KBM-7 (cell line): ENCODE results near the gene LRP8.

Experiments used
- DNase-seq: peaks from one replicate; pipeline ENCODE4 v3.0.0-alpha.2; 2015
- in situ Hi-C: fragments of 300-500 bp; cut with MboI; formaldehyde crosslinking; loops from 2 replicates; pipeline ENCODE4 v1.14.3; 2020; ENCODE audit warnings: low sequenced_read_pairs, low pct_unique_long_range_greater_than_20kb, mixed read lengths

Gene LRP8

DNA sequence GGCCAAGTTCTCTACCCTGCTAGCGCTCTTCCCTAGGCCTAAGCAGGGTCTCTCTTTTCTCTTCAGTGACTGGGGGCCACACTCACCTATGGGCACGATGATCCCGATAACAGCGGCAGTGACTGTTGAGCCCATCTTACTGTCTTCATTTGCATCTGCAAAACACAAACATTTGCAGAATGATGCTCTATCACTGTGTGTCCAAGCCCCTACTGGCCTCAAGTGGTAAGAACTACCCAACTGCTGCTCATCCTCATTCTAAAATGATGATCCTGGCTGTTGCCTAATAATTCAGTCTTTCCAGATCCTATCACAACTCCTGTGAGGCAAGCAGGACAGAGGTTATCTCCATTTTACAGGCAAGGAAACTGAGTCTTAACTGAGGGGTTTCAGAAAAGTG is 72.8 kb downstream of the LRP8 start:
- in situ Hi-C loops: no loop called here
- no peak for DNase-seq

DNA sequence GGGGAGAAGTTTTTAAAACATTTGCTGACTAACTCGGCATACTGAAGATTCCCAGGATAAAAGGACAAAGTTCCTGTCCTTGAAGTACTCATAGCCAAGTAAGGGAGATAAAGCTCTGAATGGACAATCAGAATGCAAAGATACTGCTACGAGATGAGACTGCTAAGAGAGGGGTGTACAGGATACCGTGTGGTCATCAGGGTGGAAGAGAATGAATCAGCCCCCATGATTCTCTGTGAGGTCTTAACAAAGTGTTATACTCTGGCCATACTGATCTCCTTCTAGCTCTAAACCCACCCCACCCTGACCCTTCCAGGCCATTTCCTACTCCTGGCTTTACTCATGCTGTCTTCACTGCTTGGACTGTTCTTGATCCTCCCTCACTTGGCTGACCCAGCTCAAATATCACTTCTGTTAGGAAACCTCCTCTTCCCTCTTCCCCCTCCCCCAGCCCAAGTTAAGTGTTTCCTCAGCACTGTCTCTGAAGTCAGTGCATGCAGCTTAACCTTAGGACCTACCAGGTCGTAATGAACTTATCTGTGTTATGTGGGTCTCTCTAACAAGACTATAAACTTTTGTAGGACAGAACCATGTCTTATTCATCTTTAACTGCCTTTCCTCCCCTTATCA is 73.7 kb downstream of the LRP8 start:
- no peak for DNase-seq
- in situ Hi-C loops: no loop called here

DNA sequence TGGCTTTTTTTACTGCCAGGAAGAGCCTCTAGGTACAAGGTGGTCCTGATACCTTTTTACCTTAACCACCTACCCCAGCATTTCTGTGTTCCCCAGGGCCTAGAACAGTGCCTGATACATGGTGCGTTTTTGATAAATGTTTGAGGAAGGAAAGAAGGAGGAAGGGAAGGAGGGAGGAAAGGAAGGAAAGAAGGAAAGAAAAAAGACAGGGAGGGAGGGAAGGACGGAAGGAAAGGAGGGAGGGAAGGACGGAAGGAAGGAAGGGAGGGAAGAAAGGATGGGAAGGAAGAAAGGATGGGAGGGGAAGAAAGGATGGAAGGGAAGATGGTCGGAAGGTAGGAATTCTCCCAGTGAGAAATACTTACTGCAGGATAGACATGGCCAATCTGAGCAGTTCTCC is 77.5 kb downstream of the LRP8 start:
- DNase-seq: no peak
- in situ Hi-C loops: no loop called here

DNA sequence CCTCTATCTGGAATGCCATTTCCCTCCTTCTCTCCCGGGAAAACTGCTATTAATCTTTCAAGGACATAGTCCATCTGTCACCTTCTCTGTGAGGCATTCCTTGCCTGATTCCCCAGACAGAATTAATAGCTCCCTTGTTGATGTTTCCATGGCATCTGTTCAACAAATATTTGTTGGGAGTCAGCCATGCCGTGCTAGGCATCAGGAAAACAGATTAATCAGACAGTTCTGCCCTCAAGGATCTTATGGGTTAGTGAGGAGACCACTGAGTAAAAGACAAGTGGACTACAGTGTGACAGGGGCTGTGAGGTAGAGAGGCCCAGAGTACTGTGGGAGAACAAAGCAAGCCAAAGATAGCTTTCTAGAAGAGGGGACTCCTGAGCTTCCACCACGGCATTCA is 78.2 kb downstream of the LRP8 start:
- no peak for DNase-seq
- in situ Hi-C loops: no loop called here

DNA sequence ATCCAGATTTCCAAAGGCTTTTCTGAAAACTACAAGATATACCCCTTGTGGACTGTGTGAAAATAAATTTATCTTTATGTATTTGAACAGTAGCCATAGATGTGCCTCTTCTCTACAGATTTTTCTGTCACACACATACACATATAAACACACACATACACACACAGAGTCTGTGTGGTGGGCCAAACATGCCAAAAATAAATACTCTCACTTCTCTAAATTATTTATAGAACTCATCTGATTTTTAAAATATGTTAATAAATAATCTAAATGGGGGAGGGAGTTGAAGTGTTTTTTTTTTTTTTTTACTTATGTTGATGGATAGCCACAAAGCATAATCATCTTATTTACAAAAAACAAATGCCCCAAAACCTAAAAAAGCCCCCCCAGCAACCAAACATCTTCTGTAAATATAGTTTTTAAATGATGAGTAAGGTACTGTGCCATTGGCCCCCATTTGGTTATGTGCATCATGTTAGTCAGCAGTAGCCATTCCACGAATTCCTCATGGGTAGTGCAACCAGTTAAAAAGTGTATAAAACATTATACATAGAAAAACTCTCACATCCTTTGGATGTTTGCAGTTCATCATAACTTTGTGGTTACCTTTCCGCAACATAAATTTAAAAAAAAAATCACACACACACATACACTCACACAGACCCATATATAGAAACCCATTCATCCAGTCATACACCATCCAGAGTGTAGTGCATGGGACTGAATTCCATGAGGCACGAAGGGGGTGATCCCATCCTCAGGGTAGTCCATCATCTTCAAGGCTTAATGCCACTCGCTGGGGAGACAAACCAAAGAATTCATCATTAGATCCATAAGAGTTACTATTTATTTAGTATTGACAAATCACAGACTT is 81.4 kb downstream of the LRP8 start:
- no peak for DNase-seq
- in situ Hi-C loops: no loop called here

DNA sequence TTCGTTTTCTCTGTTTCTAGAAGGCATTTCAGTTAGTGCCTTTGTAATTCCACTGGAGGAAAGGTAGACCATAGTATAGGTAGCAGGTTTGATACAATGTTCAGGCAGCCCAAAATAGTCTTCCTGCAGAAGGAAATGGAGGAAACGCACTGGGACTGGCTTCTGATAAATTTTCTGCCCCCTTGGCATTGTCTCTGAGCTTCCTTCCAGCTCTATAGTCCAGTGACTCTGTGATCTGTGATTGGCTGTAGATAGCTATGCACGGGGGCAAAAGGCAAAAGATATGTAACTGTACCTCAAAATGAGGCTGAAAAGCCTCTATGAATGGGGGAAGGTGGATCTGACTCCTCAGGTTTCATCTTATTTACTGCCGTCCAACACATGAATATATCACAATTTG is 83.7 kb downstream of the LRP8 start:
- no peak for DNase-seq
- in situ Hi-C loops: no loop called here

DNA sequence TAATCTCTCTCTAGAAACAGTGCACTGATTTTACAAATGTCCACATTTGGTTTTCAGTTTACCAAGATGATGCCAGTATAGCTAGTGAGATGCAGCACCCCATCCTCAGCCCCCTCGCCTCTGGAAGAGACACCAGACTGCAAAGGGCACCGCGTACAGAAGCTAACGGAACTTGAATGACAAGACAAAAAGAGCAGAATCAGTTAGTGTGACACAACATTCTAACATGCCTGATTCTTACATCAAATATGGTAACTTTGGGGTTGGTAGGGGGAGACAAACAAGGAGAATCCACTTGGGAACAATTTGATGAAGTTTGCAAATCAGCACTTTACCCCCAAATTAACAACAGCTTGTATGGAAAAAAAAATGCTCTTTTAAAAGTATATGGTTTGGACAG is 85.5 kb downstream of the LRP8 start:
- in situ Hi-C loops: no loop called here

DNA sequence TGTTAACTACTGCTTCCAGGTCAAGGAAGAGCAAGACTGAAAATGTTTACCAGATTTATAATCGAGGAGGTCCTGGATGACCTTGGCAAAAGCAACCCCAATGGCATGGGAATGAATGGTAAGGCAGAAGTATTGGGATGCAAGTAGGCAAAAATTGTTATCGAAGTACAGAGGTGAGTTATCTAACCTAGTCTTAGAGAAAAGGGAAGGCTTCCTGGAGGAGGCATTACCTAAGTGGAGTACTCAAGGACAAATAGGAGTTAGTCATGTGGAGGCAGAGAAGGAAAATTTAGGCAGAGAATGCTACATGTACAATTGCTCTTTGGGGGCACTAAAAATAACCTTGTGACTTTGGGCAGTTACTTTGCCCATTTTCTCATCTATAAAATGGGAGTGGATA is 86.0 kb downstream of the LRP8 start:
- in situ Hi-C loops: no loop called here
- DNase-seq: no peak

More for the DNA sequence above, 85.5 kb downstream of the LRP8 start:
- DNase-seq: no peak

DNA sequence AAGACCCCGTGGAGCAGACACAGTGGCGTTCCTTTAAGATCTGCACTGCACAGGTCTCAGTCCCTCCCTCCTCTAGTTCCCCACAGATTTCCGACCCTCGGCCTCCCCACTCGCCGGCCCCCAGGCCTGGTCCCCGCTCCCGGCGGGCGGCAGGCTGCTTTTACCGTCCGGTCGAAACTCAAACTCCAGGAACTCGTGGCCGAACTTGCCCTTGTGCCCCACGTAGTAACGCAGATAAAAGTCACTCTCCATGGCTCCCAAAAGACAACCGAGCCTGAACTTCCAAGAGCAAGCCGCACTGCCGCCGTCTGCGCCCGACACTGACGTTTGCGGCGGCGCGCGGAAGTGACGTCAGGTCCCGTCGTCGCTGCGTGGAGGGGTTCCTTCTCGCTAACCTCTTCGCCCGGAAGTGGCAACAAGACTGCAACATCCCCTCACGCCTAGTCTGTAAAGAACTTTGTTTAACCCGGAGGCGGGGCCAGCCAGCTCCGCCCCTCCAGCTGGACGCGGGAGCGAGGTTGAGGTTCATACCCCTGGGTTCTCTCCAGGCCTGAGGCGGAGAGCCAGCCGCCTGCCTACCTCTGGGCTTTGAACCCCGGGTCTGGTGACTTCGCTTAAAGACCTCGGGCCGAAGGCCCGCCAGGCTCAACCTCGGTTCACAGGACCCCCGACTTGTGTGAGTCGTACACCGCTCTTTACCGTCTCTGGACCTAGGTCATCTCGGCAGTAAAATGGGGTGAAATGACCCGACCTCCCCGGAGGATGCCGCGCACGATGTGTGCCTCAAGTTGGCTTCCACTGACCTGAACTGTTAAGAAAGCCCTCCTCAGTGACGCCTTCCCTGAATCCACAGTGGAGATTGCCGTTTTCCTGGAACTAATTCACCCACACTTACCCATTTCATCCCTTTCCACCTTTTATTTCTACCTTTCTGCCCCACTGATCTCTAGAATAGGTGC is 89.4 kb downstream of the LRP8 start, which contains the start of gene MAGOH:
Gene MAGOH, minus strand, starts transcription at position 322 of the 959 bp plus-strand sequence. Its CDS starts 70 bp downstream, at position 252.
- in situ Hi-C loops: no loop called here

DNA sequence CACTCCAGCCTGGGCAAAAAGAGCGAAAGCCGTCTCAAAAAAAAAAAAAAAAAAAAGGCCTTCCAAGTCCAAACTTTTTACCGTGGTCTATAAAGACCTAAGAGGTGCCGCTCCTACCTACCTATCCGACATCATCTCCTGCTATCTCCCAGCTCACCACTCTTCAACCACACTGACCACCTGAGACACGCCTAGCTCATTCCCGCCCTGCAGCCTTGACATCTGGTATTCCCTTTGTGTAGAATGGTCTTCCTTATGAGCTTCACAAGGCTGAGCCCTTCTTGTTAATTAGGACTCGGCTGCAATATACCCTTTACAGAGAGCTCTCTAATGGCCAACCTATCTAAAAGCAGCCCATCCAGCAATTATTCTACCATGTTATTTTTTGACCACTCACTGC is 90.2 kb downstream of the LRP8 start:
- peak; percentile 7 for DNase-seq
- in situ Hi-C loops: no loop called here

More for the DNA sequence above, 89.4 kb downstream of the LRP8 start, which contains the start of gene MAGOH:
- peak; percentile 97 for DNase-seq

DNA sequence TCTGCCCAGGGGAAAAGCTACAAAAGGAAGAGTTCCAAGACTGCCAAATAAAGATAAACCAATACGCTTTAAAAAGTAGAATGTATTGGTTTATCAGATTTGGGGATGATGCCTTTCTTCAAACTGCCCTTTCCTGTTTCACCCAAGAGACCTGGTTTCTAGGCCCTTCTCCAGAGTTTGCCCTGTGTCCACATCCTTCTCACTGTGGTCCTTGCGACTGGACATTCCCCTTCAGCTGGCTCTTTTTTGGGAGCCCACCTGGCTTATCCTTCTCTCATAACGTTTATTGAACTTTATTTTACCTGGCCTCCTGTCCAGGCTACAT is 106.9 kb downstream of the LRP8 start:
- no peak for DNase-seq
- in situ Hi-C loops: no loop called here

DNA sequence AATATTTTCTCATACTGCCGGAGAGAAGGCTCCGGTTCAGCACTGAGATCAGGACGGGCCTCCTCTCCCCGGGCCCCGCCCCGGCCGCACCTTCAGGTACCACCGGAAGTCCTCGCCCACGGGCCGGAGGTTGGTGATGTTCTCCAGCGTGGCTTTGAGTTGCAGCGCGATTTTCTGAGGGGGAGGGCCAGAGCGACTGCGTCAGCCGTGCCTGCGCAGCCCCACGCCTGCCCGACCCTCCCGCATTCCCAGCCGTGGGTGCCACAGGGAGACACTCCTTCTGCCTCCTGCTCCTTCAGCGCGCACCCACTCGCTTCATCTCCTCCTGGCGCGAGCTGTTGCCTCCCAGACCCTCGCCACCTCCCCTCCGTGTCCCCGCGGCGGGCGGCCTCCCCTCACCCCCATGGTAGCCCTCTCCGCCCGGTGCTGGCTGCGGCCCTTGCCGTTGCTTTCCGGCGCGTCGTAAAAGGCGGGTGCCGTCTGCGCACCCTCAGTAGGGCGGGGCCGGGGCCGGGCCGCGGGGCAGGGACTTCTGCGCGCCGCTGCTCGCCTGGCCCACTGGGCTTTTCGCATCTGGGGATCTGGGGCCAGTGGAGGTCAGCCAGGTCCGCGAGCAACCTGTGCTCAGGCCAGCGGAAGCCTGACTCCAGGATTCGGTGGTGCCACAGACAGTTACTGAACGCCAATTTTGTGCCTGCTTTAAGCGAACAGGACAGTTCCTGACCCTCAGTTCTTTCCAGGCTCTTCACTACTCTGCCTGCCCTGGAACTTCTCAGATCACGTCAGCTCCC is 107.5 kb downstream of the LRP8 start, which contains the start of gene CZIB:
Gene CZIB, minus strand, starts transcription at position 464 of the 791 bp plus-strand sequence. Its CDS starts 59 bp downstream, at position 405.
- in situ Hi-C loops: no loop called here

DNA sequence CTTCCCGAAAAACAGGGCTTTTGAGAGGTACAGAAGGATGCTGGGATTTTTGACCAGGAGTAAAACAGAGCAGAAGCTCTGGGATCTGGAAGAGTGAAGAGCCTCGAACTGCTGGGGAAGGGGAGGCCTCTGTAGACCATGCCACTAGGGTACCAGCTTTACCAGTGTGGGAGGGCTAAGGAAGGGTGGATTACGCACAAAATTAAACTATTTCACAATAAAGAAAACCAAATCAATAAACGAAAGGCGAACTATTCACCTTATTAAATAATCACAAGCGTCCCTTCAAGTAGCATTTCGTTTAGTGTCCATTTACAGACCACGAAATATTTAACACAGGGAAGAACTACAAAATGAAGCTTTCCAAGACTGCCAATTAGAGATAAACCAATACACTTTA is 108.2 kb downstream of the LRP8 start:
- in situ Hi-C loops: no loop called here
- no peak for DNase-seq

More for the DNA sequence above, 107.5 kb downstream of the LRP8 start, which contains the start of gene CZIB:
- peak; percentile 90 for DNase-seq

DNA sequence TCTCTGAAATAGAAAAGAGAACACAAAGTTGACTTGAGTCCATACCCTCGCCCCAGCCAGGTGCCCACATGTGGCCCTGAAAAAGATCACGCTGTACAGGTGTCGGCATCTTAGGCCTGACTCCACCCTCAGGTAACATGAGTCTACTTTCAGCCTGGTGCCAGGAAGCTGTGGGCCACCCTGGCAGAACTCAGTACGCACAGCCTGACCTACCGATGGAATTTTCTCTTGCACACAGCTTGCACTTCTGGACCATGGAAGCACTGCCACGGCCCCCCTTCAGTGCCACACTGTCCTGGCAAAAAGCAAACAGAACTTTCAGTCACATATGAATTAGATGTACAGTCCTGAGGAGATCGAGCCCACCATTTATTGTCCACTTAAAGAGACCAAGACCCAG is 109.7 kb downstream of the LRP8 start:
- no peak for DNase-seq
- in situ Hi-C loops: no loop called here

DNA sequence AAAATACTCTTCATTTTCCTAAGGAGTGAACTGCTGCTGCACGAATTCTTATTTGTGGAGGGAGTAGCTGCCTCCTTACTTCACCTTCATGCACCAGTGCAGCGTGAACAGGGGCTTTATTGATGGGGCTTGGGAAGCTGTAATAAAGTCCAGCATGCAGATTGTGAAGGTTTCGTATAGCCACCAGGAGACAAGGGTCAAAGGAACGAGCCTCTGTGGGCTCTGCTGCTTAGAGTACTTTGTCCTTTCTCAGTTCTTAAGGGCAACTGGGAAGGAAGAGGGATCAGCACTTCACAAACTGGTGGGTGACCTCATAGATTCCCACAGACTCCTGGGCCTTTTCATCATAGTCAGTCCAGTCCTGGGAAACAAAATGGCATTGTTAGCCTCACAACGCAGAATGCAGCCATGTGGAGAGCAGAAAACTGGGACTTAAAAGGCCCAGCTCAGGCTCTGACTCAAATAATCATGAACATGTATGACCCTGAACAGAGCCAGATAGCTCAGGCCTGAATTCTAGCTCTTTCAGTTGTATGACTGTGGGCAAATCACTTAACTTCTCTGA is 113.4 kb downstream of the LRP8 start:
- in situ Hi-C loops: no loop called here
- DNase-seq: no peak

DNA sequence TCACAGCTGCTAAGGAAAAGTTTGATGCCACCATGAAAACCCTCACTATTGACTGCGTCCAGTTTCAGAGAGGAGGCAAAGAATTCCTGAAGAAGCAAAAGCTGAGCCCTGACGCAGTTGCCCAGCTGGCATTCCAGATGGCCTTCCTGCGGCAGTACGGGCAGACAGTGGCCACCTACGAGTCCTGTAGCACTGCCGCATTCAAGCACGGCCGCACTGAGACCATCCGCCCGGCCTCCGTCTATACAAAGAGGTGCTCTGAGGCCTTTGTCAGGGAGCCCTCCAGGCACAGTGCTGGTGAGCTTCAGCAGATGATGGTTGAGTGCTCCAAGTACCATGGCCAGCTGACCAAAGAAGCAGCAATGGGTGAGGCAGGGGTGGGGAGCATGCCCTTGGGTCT is 116.9 kb downstream of the LRP8 start:
- DNase-seq: no peak
- in situ Hi-C loops: no loop called here

DNA sequence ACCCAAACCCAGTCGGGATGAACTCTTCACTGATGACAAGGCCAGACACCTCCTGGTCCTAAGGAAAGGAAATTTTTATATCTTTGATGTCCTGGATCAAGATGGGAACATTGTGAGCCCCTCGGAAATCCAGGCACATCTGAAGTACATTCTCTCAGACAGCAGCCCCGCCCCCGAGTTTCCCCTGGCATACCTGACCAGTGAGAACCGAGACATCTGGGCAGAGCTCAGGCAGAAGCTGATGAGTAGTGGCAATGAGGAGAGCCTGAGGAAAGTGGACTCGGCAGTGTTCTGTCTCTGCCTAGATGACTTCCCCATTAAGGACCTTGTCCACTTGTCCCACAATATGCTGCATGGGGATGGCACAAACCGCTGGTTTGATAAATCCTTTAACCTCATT is 117.5 kb downstream of the LRP8 start:
- no peak for DNase-seq
- in situ Hi-C loops: no loop called here

DNA sequence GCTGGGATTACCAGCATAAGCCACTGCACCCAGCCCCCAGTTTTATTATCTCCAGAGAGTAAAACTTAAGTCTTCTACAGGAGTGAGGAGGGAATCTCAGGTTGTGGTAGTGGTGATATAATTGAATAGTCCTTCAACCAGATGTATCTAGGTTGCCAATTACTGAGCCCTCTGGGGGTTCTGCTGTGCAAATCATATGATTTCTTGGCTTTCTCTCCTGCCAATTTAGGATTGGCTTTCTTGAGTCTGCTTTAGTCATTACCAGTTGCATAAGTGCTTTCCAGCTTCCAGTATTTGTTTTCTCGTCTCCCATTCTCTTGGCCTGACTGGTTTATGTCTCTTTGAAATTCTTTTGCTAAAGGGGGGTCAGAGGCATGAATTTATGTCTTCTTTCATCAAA is 120.1 kb downstream of the LRP8 start:
- no peak for DNase-seq
- in situ Hi-C loops: no loop called here
